Nephron (organoid): ENCODE measurements around the gene SART1.

Source experiments
- H3K27ac Mint-ChIP-seq, 3 experiments: 2 replicates each; pipeline ENCODE4 v1.8.0; 2020; ENCODE audit warnings: mixed read lengths in 3 of 3, mild to moderate bottlenecking in 2 of 3, moderate library complexity in 1 of 3
- H3K27me3 Mint-ChIP-seq: 2 replicates; pipeline ENCODE4 v1.8.0; 2021; ENCODE audit warnings: low read depth, mild to moderate bottlenecking, moderate library complexity, mixed read lengths
- H3K36me3 Mint-ChIP-seq: 2 replicates; pipeline ENCODE4 v1.8.0; 2020; ENCODE audit warnings: low read depth, mixed read lengths
- H3K4me1 Mint-ChIP-seq: 2 replicates; pipeline ENCODE4 v1.8.0; 2020; ENCODE audit warnings: mixed read lengths
- H3K4me3 Mint-ChIP-seq, 3 experiments: 2 replicates each; pipeline ENCODE4 v1.8.0; 2020; ENCODE audit warnings: mild to moderate bottlenecking in 3 of 3, mixed read lengths in 3 of 3, moderate library complexity in 2 of 3
- H3K9me3 Mint-ChIP-seq: 2 replicates; pipeline ENCODE4 v1.8.0; 2020; ENCODE audit warnings: mixed read lengths
- TF ChIP-seq, protein P1 (sequence below), 3 experiments: fragments of 200-600 bp; sonication (generic); IDR thresholded peaks; one replicate each; pipeline ENCODE4 v1.5.0; 2021; ENCODE audit warnings: antibody characterized with exemption in 3 of 3; ENCODE audit not compliant: unreplicated experiment in 3 of 3

SART1 gene

GRCh38 chr11:65917077-65917433, 44.5 kb upstream of the SART1 start:
- H3K27ac Mint-ChIP-seq: peak overlapping the region; percentile 46 to 79 (median 70)

DNA sequence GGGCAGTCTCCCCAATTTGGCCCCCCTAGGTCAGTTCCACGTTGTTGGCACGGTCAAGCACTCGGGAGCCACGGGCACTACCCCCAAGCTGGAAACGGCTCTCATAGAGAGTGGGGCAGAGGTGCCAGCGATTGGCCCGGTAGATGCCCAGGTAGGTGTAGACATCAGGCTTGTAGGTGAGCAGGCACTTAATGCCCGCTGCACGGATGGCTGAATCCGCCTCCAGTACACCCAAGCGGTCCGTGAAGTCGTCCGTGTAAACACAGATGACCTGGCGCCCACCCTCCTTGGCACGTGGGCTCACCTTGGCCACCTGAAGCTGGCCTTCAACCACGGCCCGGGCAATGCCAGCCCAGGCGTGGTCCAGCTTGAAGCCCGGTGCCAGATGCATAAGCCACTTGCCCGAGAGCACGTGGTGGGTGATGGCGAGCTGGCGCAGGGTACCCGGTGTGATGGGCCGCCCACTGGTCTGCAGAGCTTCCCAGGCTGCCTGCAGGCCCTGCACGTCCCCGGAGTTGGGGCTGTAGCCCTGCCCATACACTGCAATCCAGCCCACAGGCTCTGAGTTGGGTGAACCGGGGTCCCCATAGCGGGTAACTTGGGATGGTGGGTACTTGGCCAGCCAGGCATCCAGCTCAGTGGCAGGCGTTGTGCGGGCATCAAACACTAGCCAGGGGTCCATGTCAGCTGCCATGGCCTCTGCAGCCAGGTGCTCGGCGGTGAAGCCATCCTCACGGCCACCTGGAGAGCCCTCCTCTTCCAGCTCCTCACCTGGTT, 43.9 kb upstream of the SART1 start:
- Mint-ChIP-seq H3K27me3 (no peaks in the 10 kb centered on the region), H3K27ac (peak overlapping the region; percentile 46 to 79 (median 70)), H3K9me3 (no peaks in the 10 kb centered on the region), H3K36me3 (peaks cover 16% of the 10 kb centered on the region), H3K4me1 (peaks cover 27% of the 10 kb centered on the region), H3K4me3 (peak overlapping the region; percentile 88 to 90 (median 89))
- TF ChIP-seq, protein P1, sequence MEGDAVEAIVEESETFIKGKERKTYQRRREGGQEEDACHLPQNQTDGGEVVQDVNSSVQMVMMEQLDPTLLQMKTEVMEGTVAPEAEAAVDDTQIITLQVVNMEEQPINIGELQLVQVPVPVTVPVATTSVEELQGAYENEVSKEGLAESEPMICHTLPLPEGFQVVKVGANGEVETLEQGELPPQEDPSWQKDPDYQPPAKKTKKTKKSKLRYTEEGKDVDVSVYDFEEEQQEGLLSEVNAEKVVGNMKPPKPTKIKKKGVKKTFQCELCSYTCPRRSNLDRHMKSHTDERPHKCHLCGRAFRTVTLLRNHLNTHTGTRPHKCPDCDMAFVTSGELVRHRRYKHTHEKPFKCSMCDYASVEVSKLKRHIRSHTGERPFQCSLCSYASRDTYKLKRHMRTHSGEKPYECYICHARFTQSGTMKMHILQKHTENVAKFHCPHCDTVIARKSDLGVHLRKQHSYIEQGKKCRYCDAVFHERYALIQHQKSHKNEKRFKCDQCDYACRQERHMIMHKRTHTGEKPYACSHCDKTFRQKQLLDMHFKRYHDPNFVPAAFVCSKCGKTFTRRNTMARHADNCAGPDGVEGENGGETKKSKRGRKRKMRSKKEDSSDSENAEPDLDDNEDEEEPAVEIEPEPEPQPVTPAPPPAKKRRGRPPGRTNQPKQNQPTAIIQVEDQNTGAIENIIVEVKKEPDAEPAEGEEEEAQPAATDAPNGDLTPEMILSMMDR (IDR thresholded peaks at IDR 0.05; ENCODE audit: unreplicated experiment in 3 of 3): no peak

More at GRCh38 chr11:65917077-65917433, 44.5 kb upstream of the SART1 start:
- H3K4me1 Mint-ChIP-seq: peaks cover 30% of the 10 kb centered on the region
- no peaks in the 10 kb centered on the region for H3K27me3 Mint-ChIP-seq
- no peaks in the 10 kb centered on the region for H3K9me3 Mint-ChIP-seq
- TF ChIP-seq, protein P1 (IDR thresholded peaks at IDR 0.05; ENCODE audit: unreplicated experiment in 3 of 3): no peak
- peaks cover 11% of the 10 kb centered on the region for H3K36me3 Mint-ChIP-seq
- H3K4me3 Mint-ChIP-seq: peak overlapping the region; percentile 88 to 90 (median 89)

DNA sequence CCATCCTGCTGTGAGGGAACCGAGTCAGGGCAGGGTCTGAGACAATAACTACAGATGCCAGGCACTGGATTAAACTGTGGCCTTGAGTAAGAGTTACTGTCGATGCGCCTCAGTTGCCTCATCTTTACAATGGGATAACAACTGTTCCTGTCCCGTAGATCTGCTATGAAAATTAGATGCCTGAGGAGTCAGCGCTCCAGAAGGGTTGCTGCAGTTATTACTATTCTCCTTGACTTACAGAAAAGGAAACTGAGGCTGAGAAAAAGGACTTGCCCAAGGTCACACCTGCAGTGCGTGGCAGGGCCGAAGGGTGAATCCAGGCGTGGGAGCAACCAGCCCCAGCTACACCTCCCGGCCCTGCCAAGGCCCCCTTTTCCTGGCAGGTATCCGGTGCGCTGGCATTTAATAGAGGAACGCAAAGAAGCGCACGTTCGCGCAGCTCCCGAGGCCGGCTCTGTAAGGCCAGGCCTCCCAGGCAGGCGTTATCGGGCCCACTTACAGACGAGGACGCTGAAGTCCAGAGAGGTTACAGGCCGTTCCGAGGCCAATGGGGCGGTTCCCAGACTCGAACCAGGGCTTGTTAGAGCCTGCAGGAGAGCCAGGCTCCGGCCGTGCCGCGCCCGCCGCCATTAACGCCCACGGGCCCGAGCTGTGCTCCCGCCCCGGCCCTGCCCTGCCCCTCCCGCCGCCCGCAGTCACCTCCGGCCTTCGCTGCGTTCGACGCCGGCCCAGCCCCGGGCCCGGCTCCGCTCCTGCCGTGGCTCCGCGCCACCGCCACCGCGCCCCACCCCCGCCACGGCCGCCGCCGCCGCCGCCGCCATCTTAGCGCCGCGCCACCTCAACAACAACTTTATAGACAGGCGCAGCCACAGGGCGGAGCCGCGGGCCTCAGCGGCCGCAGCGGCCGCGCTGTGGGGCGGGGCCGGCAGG, 43.1 kb upstream of the SART1 start, which contains the start of gene C11orf68:
C11orf68 (minus strand) TSS at position 852 of the 930 bp plus-strand sequence; CDS start at position 821, 31 bp downstream.
- H3K27ac Mint-ChIP-seq: peak within 1 kb of the TSS; percentile 23 to 65 (median 29)
- no peaks in the 10 kb centered on the region for H3K9me3 Mint-ChIP-seq
- H3K36me3 Mint-ChIP-seq: peaks cover 24% of the 10 kb centered on the region
- no peaks in the 10 kb centered on the region for H3K27me3 Mint-ChIP-seq
- peak within 1 kb of the TSS; percentile 90 to 91 (median 90) for H3K4me3 Mint-ChIP-seq
- peaks cover 21% of the 10 kb centered on the region for H3K4me1 Mint-ChIP-seq
- TF ChIP-seq, protein P1 (IDR thresholded peaks at IDR 0.05; ENCODE audit: unreplicated experiment in 3 of 3): no peak

DNA sequence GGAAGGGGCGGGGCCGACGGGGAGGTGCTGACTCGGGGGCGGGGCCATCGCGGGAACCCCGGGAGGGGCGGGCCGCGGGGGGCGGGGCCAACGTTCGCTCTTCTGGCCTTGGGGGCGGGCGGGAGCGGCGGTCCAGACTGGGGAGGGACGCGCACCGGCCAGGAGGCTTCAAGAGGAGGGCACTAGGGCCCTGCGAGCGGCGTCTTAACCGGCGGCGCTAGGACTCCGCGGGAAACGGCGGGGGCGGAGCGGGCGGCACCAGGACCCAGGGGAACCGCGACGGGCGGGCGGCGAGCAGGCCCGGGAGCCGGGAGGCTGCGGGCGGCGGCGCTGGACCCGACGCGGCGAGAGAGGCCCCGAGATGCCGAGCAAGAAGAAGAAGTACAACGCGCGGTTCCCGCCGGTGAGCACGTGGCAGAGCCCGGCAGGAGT, 42.4 kb upstream of the SART1 start, which contains the start of gene DRAP1:
DRAP1 (plus strand) TSS at position 286 of the 432 bp plus-strand sequence; CDS start at position 362, 76 bp downstream.
- TF ChIP-seq, protein P1 (IDR thresholded peaks at IDR 0.05; ENCODE audit: unreplicated experiment in 3 of 3): no peak
- peaks cover 21% of the 10 kb centered on the region for H3K4me1 Mint-ChIP-seq
- peak within 1 kb of the TSS; percentile 23 to 65 (median 29) for H3K27ac Mint-ChIP-seq
- peaks cover 25% of the 10 kb centered on the region for H3K36me3 Mint-ChIP-seq
- no peaks in the 10 kb centered on the region for H3K9me3 Mint-ChIP-seq
- H3K4me3 Mint-ChIP-seq: peak within 1 kb of the TSS; percentile 90 to 91 (median 90)
- H3K27me3 Mint-ChIP-seq: no peaks in the 10 kb centered on the region

GRCh38 chr11:65919573-65920371, 41.8 kb upstream of the SART1 start:
- Mint-ChIP-seq H3K4me1 (peaks cover 17% of the 10 kb centered on the region), H3K4me3 (peak overlapping the region; percentile 90 to 91 (median 90)), H3K36me3 (peaks cover 25% of the 10 kb centered on the region), H3K9me3 (no peaks in the 10 kb centered on the region), H3K27me3 (no peaks in the 10 kb centered on the region), H3K27ac (peak overlapping the region in 1 of 3 experiments; percentile 53)
- TF ChIP-seq, protein P1 (IDR thresholded peaks at IDR 0.05; ENCODE audit: unreplicated experiment in 3 of 3): no peak
